CD14-positive monocyte (primary cell): Measurements from ENCODE around the gene SEPTIN7. TPM values are rescaled to one million over a fixed set of nuclear protein-coding genes. Genes with fewer than 3 reads are reported as not detected.

Source experiments
- DNase-seq, 3 donors: peaks; one replicate each; pipeline ENCODE4 v3.0.0-alpha.2; 2011 to 2022
- H2AFZ ChIP-seq: 2 replicates; pipeline ENCODE4 v1.6.0; 2012; ENCODE audit warnings: mild to moderate bottlenecking, low read depth, low read length, inconsistent platforms; ENCODE audit not compliant: insufficient read depth, poor library complexity, severe bottlenecking
- H3K27ac ChIP-seq, 2 donors: 1 replicate in 1 of 2; 2 replicates in 1 of 2; pipeline ENCODE4 v1.5.1; 2012 to 2013; ENCODE audit warnings: low read length in 2 of 2, control low read depth in 1 of 2, inconsistent platforms in 1 of 2, low read depth in 1 of 2, mild to moderate bottlenecking in 1 of 2
- H3K27me3 ChIP-seq, 2 donors: one replicate each; pipeline versions ENCODE4 v1.6.0 to v1.6.1; 2011 to 2013; ENCODE audit warnings: low read length in 2 of 2; ENCODE audit not compliant: control insufficient read depth in 2 of 2, insufficient read depth in 2 of 2
- H3K36me3 ChIP-seq, 2 donors: replicated peaks in 1 of 2; 1 replicate in 1 of 2; 2 replicates in 1 of 2; pipeline versions ENCODE4 v1.5.1 to v1.6.1; 2012 to 2013; ENCODE audit warnings: low read length in 2 of 2, control low read depth in 1 of 2, inconsistent platforms in 1 of 2, mild to moderate bottlenecking in 1 of 2; ENCODE audit not compliant: insufficient read depth in 2 of 2, control insufficient read depth in 1 of 2
- H3K4me1 ChIP-seq, 2 donors: 1 replicate in 1 of 2; 2 replicates in 1 of 2; pipeline versions ENCODE4 v1.5.1 to v1.6.1; 2012 to 2013; ENCODE audit warnings: low read length in 2 of 2, control low read depth in 1 of 2, inconsistent platforms in 1 of 2, mild to moderate bottlenecking in 1 of 2, moderate library complexity in 1 of 2; ENCODE audit not compliant: insufficient read depth in 2 of 2, control insufficient read depth in 1 of 2
- H3K4me2 ChIP-seq: replicated peaks from 2 replicates; pipeline ENCODE3; 2012; ENCODE audit warnings: low read length, moderate library complexity, mild to moderate bottlenecking; ENCODE audit not compliant: poor library complexity, severe bottlenecking; ENCODE audit errors: extremely low read depth
- H3K4me3 ChIP-seq, 3 experiments: fragments of 200-600 bp in 1 of 3; sonication (generic) in 1 of 3; replicated peaks in 1 of 3; 1 replicate in 2 of 3; 2 replicates in 1 of 3; pipeline ENCODE4 v1.5.1; 2011 to 2013; ENCODE audit warnings: low read length in 3 of 3, mild to moderate bottlenecking in 3 of 3, control low read depth in 2 of 3, low read depth in 2 of 3, inconsistent platforms in 1 of 3, moderate library complexity in 1 of 3
- H3K79me2 ChIP-seq: 2 replicates; pipeline ENCODE4 v1.6.0; 2012; ENCODE audit warnings: mild to moderate bottlenecking, control low read depth, inconsistent platforms, low read length, moderate library complexity; ENCODE audit not compliant: insufficient read depth
- H3K9ac ChIP-seq: 2 replicates; pipeline ENCODE4 v1.6.0; 2017; ENCODE audit warnings: low read length, mild to moderate bottlenecking; ENCODE audit not compliant: insufficient read depth, poor library complexity, severe bottlenecking
- H3K9me3 ChIP-seq, 2 donors: replicated peaks in 1 of 2; 1 replicate in 1 of 2; 2 replicates in 1 of 2; pipeline versions ENCODE4 v1.5.1 to v1.6.1; 2012 to 2013; ENCODE audit warnings: low read length in 2 of 2, control low read depth in 1 of 2; ENCODE audit not compliant: control insufficient read depth in 1 of 2, insufficient read depth in 1 of 2
- H4K20me1 ChIP-seq: 2 replicates; pipeline ENCODE4 v1.6.0; 2012; ENCODE audit warnings: mild to moderate bottlenecking, low read length, control low read depth, moderate library complexity; ENCODE audit not compliant: insufficient read depth
- H3K27ac Mint-ChIP-seq, 7 donors: one replicate each; pipeline ENCODE4 v1.8.0; 2020; ENCODE audit warnings: mild to moderate bottlenecking in 7 of 7, mixed read lengths in 7 of 7, moderate library complexity in 6 of 7, inconsistent platforms in 2 of 7
- H3K27me3 Mint-ChIP-seq, 3 donors: one replicate each; pipeline ENCODE4 v1.8.0; 2021 to 2022; ENCODE audit warnings: low read depth in 3 of 3, mild to moderate bottlenecking in 3 of 3, mixed read lengths in 3 of 3, moderate library complexity in 3 of 3, inconsistent platforms in 1 of 3
- H3K36me3 Mint-ChIP-seq, 2 donors: one replicate each; pipeline ENCODE4 v1.8.0; 2020; ENCODE audit warnings: mixed read lengths in 2 of 2, inconsistent platforms in 1 of 2, mild to moderate bottlenecking in 1 of 2
- H3K4me1 Mint-ChIP-seq: one replicate; pipeline ENCODE4 v1.8.0; 2020; ENCODE audit warnings: mild to moderate bottlenecking, mixed read lengths
- H3K4me3 Mint-ChIP-seq, 2 donors: one replicate each; pipeline ENCODE4 v1.8.0; 2020; ENCODE audit warnings: mild to moderate bottlenecking in 2 of 2, mixed read lengths in 2 of 2, moderate library complexity in 1 of 2
- H3K9me3 Mint-ChIP-seq, 7 donors: one replicate each; pipeline ENCODE4 v1.8.0; 2020 to 2022; ENCODE audit warnings: mixed read lengths in 7 of 7, mild to moderate bottlenecking in 6 of 7, moderate library complexity in 6 of 7, inconsistent platforms in 2 of 7
- WGBS: methylation state at CpG from one replicate; pipeline ENCODE4 v1.1.5; 2013; ENCODE audit warnings: missing lambda C conversion rate; ENCODE audit not compliant: insufficient coverage; 5-methylcytosine and 5-hydroxymethylcytosine counted together
- intact Hi-C, 2 donors: fragments of 100-400 bp; cut with micrococcal nuclease; formaldehyde crosslinking; loops; one replicate each; pipeline versions ENCODE4 v1.15.0 to v1.15.1; 2023
- polyA plus RNA-seq, 3 donors: library from polyadenylated mRNA; depleted of rRNA in 1 of 3; unstranded in 2 of 3; stranded (reverse) in 1 of 3; fragments of 300-500 nt in 2 of 3; fragments of >200 nt in 1 of 3; fragmentation: Illumina TruSeq in 2 of 3; gene quantifications; 1 replicate in 2 of 3; 2 replicates in 1 of 3; pipeline ENCODE4 v1.2.3, GENCODE V29; 2012 to 2021
- TF ChIP-seq, protein P1 (sequence below): fragments of 200-600 bp; IDR thresholded peaks from one replicate; pipeline ENCODE4 v1.8.0; 2022; ENCODE audit warnings: antibody characterized with exemption, mild to moderate bottlenecking

The SEPTIN7 gene
- polyA plus RNA-seq, 3 donors: 60.9 to 322 (median 224) TPM

DNA sequence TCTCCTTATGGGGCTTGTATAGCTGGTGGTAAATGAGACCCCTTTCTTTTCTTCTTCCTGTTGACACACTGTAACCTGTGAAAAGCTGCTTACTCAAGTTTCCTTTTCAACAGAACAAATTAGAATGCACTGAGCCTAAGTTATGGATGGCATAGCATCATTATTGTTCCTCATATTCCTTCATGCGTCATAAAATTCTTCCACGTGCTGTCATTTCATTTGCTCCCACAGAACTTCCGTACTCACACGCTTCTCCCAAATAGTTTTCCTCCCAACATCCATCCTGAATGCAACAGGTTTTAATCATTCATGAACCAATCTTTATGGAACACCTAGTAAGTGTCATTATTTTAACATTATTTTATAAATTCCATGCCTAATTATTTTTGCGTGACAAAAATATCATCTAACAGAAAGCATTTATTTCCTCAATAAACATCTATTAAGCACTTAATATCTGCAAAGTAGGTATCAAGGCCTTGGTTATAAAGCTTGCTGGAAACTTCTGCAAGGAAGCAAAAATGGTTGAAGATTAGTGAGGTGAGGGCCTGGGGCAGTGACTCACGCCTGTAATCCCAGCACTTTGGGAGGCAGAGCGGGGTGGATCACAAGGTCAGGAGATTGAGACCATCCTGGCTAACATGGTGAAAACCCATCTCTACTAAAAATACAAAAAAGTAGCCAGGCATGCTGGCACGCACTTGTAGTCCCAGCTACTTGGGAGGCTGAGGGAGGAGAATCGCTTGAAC, 18.9 kb upstream of the SEPTIN7 start:
- no peak overlapping the region for H3K27ac Mint-ChIP-seq
- H3K4me1 ChIP-seq: no peaks in the 10 kb centered on the region

DNA sequence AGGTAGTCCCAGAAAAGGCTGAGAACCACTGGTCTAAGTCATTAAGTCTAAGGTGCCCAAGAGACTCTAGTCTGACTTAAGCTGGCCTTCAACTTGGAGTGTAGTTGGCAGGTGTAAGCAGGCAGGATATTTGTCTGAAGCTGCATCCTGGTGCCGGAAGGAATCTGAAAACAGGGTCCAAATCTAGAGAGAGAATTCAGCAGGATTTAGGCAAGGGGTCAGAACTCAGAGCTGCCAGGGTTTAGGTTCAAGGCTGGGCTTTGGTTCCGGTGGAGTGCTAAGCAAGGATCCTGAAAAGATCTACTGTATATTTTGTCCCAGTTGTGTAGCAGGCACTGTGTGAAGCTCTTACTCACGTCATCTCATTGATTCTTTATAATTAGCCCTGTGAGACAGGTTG, 16.5 kb upstream of the SEPTIN7 start:
- H3K4me3 Mint-ChIP-seq: no peak overlapping the region
- no peak overlapping the region for H3K27ac Mint-ChIP-seq
- H3K9ac ChIP-seq: no peak overlapping the region
- H4K20me1 ChIP-seq: no peaks in the 10 kb centered on the region
- no peaks in the 10 kb centered on the region for H3K4me1 ChIP-seq
- H3K27me3 Mint-ChIP-seq: peaks cover 0 to 2% (median 0%) of the 10 kb centered on the region in 3 donors
- intact Hi-C loops: no loop called here
- H3K9me3 ChIP-seq: no peaks in the 10 kb centered on the region
- H3K27me3 ChIP-seq: no peaks in the 10 kb centered on the region
- H3K9me3 Mint-ChIP-seq: peaks cover 2 to 12% (median 5%) of the 10 kb centered on the region in 7 donors
- H3K27ac ChIP-seq: no peak overlapping the region
- no peaks in the 10 kb centered on the region for H3K79me2 ChIP-seq
- no peaks in the 10 kb centered on the region for H3K36me3 Mint-ChIP-seq
- no peak overlapping the region for H2AFZ ChIP-seq
- 100% methylated on average over 2 of the region's 3 CpGs for WGBS
- TF ChIP-seq, protein P1, sequence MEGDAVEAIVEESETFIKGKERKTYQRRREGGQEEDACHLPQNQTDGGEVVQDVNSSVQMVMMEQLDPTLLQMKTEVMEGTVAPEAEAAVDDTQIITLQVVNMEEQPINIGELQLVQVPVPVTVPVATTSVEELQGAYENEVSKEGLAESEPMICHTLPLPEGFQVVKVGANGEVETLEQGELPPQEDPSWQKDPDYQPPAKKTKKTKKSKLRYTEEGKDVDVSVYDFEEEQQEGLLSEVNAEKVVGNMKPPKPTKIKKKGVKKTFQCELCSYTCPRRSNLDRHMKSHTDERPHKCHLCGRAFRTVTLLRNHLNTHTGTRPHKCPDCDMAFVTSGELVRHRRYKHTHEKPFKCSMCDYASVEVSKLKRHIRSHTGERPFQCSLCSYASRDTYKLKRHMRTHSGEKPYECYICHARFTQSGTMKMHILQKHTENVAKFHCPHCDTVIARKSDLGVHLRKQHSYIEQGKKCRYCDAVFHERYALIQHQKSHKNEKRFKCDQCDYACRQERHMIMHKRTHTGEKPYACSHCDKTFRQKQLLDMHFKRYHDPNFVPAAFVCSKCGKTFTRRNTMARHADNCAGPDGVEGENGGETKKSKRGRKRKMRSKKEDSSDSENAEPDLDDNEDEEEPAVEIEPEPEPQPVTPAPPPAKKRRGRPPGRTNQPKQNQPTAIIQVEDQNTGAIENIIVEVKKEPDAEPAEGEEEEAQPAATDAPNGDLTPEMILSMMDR: no peak
- H3K4me1 Mint-ChIP-seq: no peaks in the 10 kb centered on the region
- H3K4me2 ChIP-seq: no peak overlapping the region
- H3K36me3 ChIP-seq: no peaks in the 10 kb centered on the region
- DNase-seq: no peak
- no peak overlapping the region for H3K4me3 ChIP-seq

More for the DNA sequence above, 18.9 kb upstream of the SEPTIN7 start:
- H3K4me3 ChIP-seq: no peak overlapping the region
- H3K4me1 Mint-ChIP-seq: no peaks in the 10 kb centered on the region
- H3K79me2 ChIP-seq: no peaks in the 10 kb centered on the region
- no peaks in the 10 kb centered on the region for H3K27me3 Mint-ChIP-seq
- H3K9me3 ChIP-seq: no peaks in the 10 kb centered on the region
- H3K9ac ChIP-seq: no peak overlapping the region
- no peaks in the 10 kb centered on the region for H3K27me3 ChIP-seq
- no peaks in the 10 kb centered on the region for H3K36me3 ChIP-seq
- intact Hi-C loops: no loop called here
- H2AFZ ChIP-seq: no peak overlapping the region
- no peaks in the 10 kb centered on the region for H3K36me3 Mint-ChIP-seq
- H4K20me1 ChIP-seq: no peaks in the 10 kb centered on the region
- no peak overlapping the region for H3K4me2 ChIP-seq
- no peak overlapping the region for H3K4me3 Mint-ChIP-seq
- WGBS: 97% methylated on average over 5 of the region's 9 CpGs
- TF ChIP-seq, protein P1: no peak
- peaks cover 0 to 4% (median 0%) of the 10 kb centered on the region in 7 donors for H3K9me3 Mint-ChIP-seq
- H3K27ac ChIP-seq: no peak overlapping the region
- DNase-seq: no peak
